ENCODE results near the gene CEP41.

The CEP41 gene

GRCh38 chr7:130366564-130366963, 74.3 kb downstream of the CEP41 start:
- no peak for DNase-seq

- peak; percentile 91 for DNase-seq
Measured at GRCh38 chr7:130365511-130366441, 75.0 kb downstream of the CEP41 start.

- DNase-seq = no peak
Measured at GRCh38 chr7:130365088-130365487, 75.7 kb downstream of the CEP41 start.

- no peak for DNase-seq
Measured at GRCh38 chr7:130364451-130364850, 76.4 kb downstream of the CEP41 start.

- DNase-seq = no peak
Measured at GRCh38 chr7:130363026-130363847, 77.6 kb downstream of the CEP41 start.

- DNase-seq = no peak
Measured at GRCh38 chr7:130362251-130362816, 78.5 kb downstream of the CEP41 start.

GRCh38 chr7:130361681-130362080, 79.1 kb downstream of the CEP41 start:
- no peak for DNase-seq

- DNase-seq = no peak
Measured at GRCh38 chr7:130360518-130360917, 80.3 kb downstream of the CEP41 start.

GRCh38 chr7:130359276-130359857, 81.4 kb downstream of the CEP41 start:
- DNase-seq = no peak

- DNase-seq = no peak
Measured at GRCh38 chr7:130358471-130358870, 82.3 kb downstream of the CEP41 start.

- DNase-seq = no peak
Measured at GRCh38 chr7:130356876-130357611, 83.8 kb downstream of the CEP41 start.

GRCh38 chr7:130356121-130356875, 84.5 kb downstream of the CEP41 start:
- no peak for DNase-seq

GRCh38 chr7:130353196-130353595, 87.6 kb downstream of the CEP41 start:
- no peak for DNase-seq

- DNase-seq = no peak
Measured at GRCh38 chr7:130352194-130353074, 88.4 kb downstream of the CEP41 start.

- DNase-seq = no peak
Measured at GRCh38 chr7:130351791-130352090, 89.1 kb downstream of the CEP41 start.

GRCh38 chr7:130350945-130351790, 89.6 kb downstream of the CEP41 start:
- no peak for DNase-seq

- no peak for DNase-seq
Measured at GRCh38 chr7:130349911-130350782, 90.7 kb downstream of the CEP41 start.

- DNase-seq = no peak
Measured at GRCh38 chr7:130346941-130347340, 93.9 kb downstream of the CEP41 start.
